NAMALWA (cell line): ENCODE data around the gene WDR59.
"Not testable (repeated sequence)": the region's sequence is repeated elsewhere in the genome, so short reads cannot be mapped to it uniquely, and the experiment has no call there.

Source experiments
- DNase-seq: peaks from one replicate; pipeline ENCODE4 v3.0.0-alpha.2; 2015; ENCODE audit warnings: low spot score

WDR59 gene

GRCh38 chr16:74984529-74985296 is at the start of gene WDR59:
Gene WDR59, minus strand, starts transcription at chr16:74985123. Its CDS starts 106 bp downstream, at chr16:74985017.
- peak; percentile 100 for DNase-seq

- DNase-seq, result no peak
Measured at GRCh38 chr16:75032655-75033054, 47.7 kb upstream of the WDR59 start.

GRCh38 chr16:75029854-75030253 is 44.9 kb upstream of the WDR59 start:
- DNase-seq, result no peak

- DNase-seq, result no peak
Measured at GRCh38 chr16:75028544-75029135, 43.7 kb upstream of the WDR59 start.

GRCh38 chr16:75027520-75028300 is 42.8 kb upstream of the WDR59 start:
- no peak for DNase-seq

- DNase-seq, result no peak
Measured at GRCh38 chr16:75026892-75027391, 42.0 kb upstream of the WDR59 start.

GRCh38 chr16:75026239-75026891 is 41.4 kb upstream of the WDR59 start:
- DNase-seq, result not testable (repeated sequence)

- DNase-seq, result no peak
Measured at GRCh38 chr16:75025761-75026160, 40.8 kb upstream of the WDR59 start.

GRCh38 chr16:75024594-75024993 is 39.7 kb upstream of the WDR59 start:
- no peak for DNase-seq

GRCh38 chr16:75024182-75024581 is 39.3 kb upstream of the WDR59 start:
- no peak for DNase-seq

- DNase-seq, result no peak
Measured at GRCh38 chr16:75023009-75023408, 38.1 kb upstream of the WDR59 start.

- DNase-seq, result no peak
Measured at GRCh38 chr16:75022567-75022966, 37.6 kb upstream of the WDR59 start.

- DNase-seq, result no peak
Measured at GRCh38 chr16:75021410-75021809, 36.5 kb upstream of the WDR59 start.

- DNase-seq, result no peak
Measured at GRCh38 chr16:75019586-75019985, 34.7 kb upstream of the WDR59 start.

GRCh38 chr16:75019007-75019406 is 34.1 kb upstream of the WDR59 start:
- no peak for DNase-seq

- DNase-seq, result no peak
Measured at GRCh38 chr16:75017670-75018525, 33.0 kb upstream of the WDR59 start.

- not testable (repeated sequence) for DNase-seq
Measured at GRCh38 chr16:75016451-75017081, 31.6 kb upstream of the WDR59 start.

GRCh38 chr16:75014318-75014717 is 29.4 kb upstream of the WDR59 start:
- DNase-seq, result no peak

GRCh38 chr16:75013123-75013522 is 28.2 kb upstream of the WDR59 start:
- DNase-seq, result not testable (repeated sequence)

- DNase-seq, result peak; percentile 25
Measured at GRCh38 chr16:75012380-75013081, 27.6 kb upstream of the WDR59 start.
